K562 (cell line): ENCODE data around the gene GOLPH3L. TPM values are rescaled to one million over a fixed set of nuclear protein-coding genes. Genes with fewer than 3 reads are reported as not detected.
A peak's percentile ranks its signal among the peaks of the same experiment; 100 is the strongest.

Source experiments
- BCLAF1 ChIP-seq, 2 experiments: fragments of 450-650 bp in 1 of 2; IDR thresholded peaks; 2 replicates each; pipeline ENCODE4 v1.6.1; 2011 to 2017; ENCODE audit warnings: low read depth in 2 of 2, antibody characterized with exemption in 1 of 2, borderline replicate concordance in 1 of 2, low read length in 1 of 2, mild to moderate bottlenecking in 1 of 2, mixed read lengths in 1 of 2; ENCODE audit not compliant: control insufficient read depth in 1 of 2
- CBFA2T3 ChIP-seq: fragments of 450-650 bp; IDR thresholded peaks from 2 replicates; pipeline ENCODE4 v1.6.1; 2017
- FIP1L1 ChIP-seq: fragments of 200-400 bp; formaldehyde crosslinking; IDR thresholded peaks from 2 replicates; pipeline ENCODE4 v1.6.1; 2018; ENCODE audit warnings: mild to moderate bottlenecking, low read depth, low read length; ENCODE audit not compliant: poor library complexity, severe bottlenecking
- FOXM1 ChIP-seq, 2 experiments: fragments of 450-650 bp in 1 of 2; sonication (generic) in 1 of 2; formaldehyde crosslinking in 1 of 2; IDR thresholded peaks; 2 replicates each; pipeline versions ENCODE4 v1.6.1 to v1.9.0; 2017 to 2022; ENCODE audit warnings: low read depth in 2 of 2, mild to moderate bottlenecking in 2 of 2, missing genetic modification reagents in 1 of 2, moderate library complexity in 1 of 2
- LEF1 ChIP-seq: fragments of 450-650 bp; IDR thresholded peaks from 2 replicates; pipeline ENCODE4 v1.6.1; 2016; ENCODE audit warnings: mild to moderate bottlenecking
- MBD2 ChIP-seq: sonication (generic); IDR thresholded peaks from 2 replicates; pipeline ENCODE4 v1.6.1; 2016; ENCODE audit warnings: low read depth, borderline replicate concordance
- NCOA1 ChIP-seq: fragments of 450-650 bp; IDR thresholded peaks from 2 replicates; pipeline ENCODE4 v1.6.1; 2016; ENCODE audit warnings: low read depth
- NR2C2 ChIP-seq, 2 experiments: fragments of 200-800 bp in 1 of 2; sonication (Bioruptor generic) in 1 of 2; sonication (generic) in 1 of 2; formaldehyde crosslinking in 1 of 2; IDR thresholded peaks; 2 replicates each; pipeline versions ENCODE4 v1.6.1 to v1.8.0; 2016 to 2022; ENCODE audit warnings: mild to moderate bottlenecking in 1 of 2, missing compliant biosample characterization in 1 of 2, missing genetic modification characterization in 1 of 2, missing genetic modification reagents in 1 of 2
- PRDM10 ChIP-seq: fragments of 450-650 bp; IDR thresholded peaks from 2 replicates; pipeline ENCODE4 v1.6.1; 2018; ENCODE audit not compliant: partially characterized antibody
- PTBP1 ChIP-seq: fragments of 200-400 bp; formaldehyde crosslinking; IDR thresholded peaks from 2 replicates; pipeline ENCODE4 v1.6.1; 2017; ENCODE audit warnings: low read depth, low read length
- RHOXF2B ChIP-seq: fragments of 250-450 bp; sonication (Bioruptor Pico); conservative IDR thresholded peaks from 2 replicates; pipeline ENCODE4 v1.5.1; 2021
- SMAD2 ChIP-seq: fragments of 150-350 bp; IDR thresholded peaks from 2 replicates; pipeline ENCODE4 v1.6.1; 2014; ENCODE audit warnings: low read depth, mild to moderate bottlenecking, low read length
- STAT6 ChIP-seq: sonication (generic); formaldehyde crosslinking; IDR thresholded peaks from 2 replicates; pipeline ENCODE4 v1.8.1; 2023; ENCODE audit warnings: mild to moderate bottlenecking, missing genetic modification reagents
- TAF7 ChIP-seq: fragments of 450-650 bp; IDR thresholded peaks from 2 replicates; pipeline ENCODE4 v1.6.1; 2016; ENCODE audit warnings: missing genetic modification characterization, missing compliant biosample characterization
- USF1 ChIP-seq: sonication (generic); formaldehyde crosslinking; IDR thresholded peaks from 2 replicates; pipeline ENCODE4 v1.9.0; 2022; ENCODE audit warnings: mild to moderate bottlenecking, missing genetic modification reagents
- polyA plus RNA-seq, 8 experiments: library from polyadenylated mRNA; depleted of rRNA in 4 of 8; stranded (reverse) in 5 of 8; unstranded in 3 of 8; fragments of >200 nt; fragmentation: Nextera tagmentation in 2 of 8; fragmentation: Illumina TruSeq in 1 of 8; extraction: Ambion mirVana in 2 of 8; extraction: Trizol in 1 of 8; gene quantifications; 2 replicates each; pipeline versions ENCODE4 v1.2.1 to v1.2.3, GENCODE V29; 2011 to 2014; ENCODE audit warnings: inconsistent platforms in 1 of 8, missing spikeins in 1 of 8
- total RNA-seq, 7 experiments: library from RNA; depleted of rRNA in 6 of 7; stranded (reverse); fragments of >200 nt in 6 of 7; fragmentation: Illumina TruSeq in 2 of 7; extraction: Trizol in 2 of 7; gene quantifications; 2 replicates each; pipeline versions ENCODE4 v1.2.1 to v1.2.3, GENCODE V29; 2011 to 2021; ENCODE audit warnings: low replicate concordance in 1 of 7

GOLPH3L gene
- total and polyA plus RNA-seq, 9 of the 15 experiments (the other 6 are each of a cell fraction or from before 2014, with no cell fraction given) = 8.1 to 42.1 (median 21.6) TPM

GRCh38 chr1:150613061-150613920 is 83.7 kb downstream of the GOLPH3L start (continued):
- TF ChIP-seq PRDM10 (no peak), CBFA2T3 (peak; percentile 74), RHOXF2B (no peak), SMAD2 (no peak), NCOA1 (peak; percentile 74; the same call in 1 of the 2 replicates), LEF1 (peak; percentile 81), FIP1L1 (no peak), NR2C2 (CRISPR knock-in tag; IDR thresholded peaks at IDR 0.05) (no peak), NR2C2 (tag; IDR thresholded peaks at IDR 0.05) (peak; percentile 48), USF1 (no peak), FOXM1 (IDR thresholded peaks at IDR 0.05; ENCODE audit: low read depth) (peak; percentile 27; the same call in 1 of the 2 replicates), FOXM1 (CRISPR knock-in tag; IDR thresholded peaks at IDR 0.05; ENCODE audit: low read depth) (no peak), PTBP1 (no peak), BCLAF1 (IDR thresholded peaks at IDR 0.05; ENCODE audit: borderline replicate concordance in 1 of 2, control insufficient read depth in 1 of 2, low read depth in 2 of 2, low read length in 1 of 2) (no peak), STAT6 (CRISPR knock-in tag) (no peak), MBD2 (peak; percentile 44; the same call in 1 of the 2 replicates), TAF7 (tag) (peak; percentile 29; the same call in 1 of the 2 replicates)
